Testis (tissue), 3 donors: ENCODE results near the gene PPIB. TPM values are rescaled to one million over a fixed set of nuclear protein-coding genes. Genes with fewer than 3 reads are reported as not detected.

Experiments
- DNase-seq: peaks from one replicate; pipeline ENCODE4 v3.0.0-alpha.2; 2019
- H3K27ac ChIP-seq, 2 donors: fragments of 200-600 bp; sonication (generic); one replicate each; pipeline ENCODE4 v1.5.1; 2019
- H3K27me3 ChIP-seq: fragments of 200-600 bp; sonication (generic); one replicate; pipeline ENCODE4 v1.5.1; 2019
- H3K36me3 ChIP-seq: fragments of 200-600 bp; sonication (generic); one replicate; pipeline ENCODE4 v1.5.1; 2017; ENCODE audit warnings: low read depth; ENCODE audit errors: missing control alignments
- H3K4me1 ChIP-seq: fragments of 200-600 bp; sonication (generic); one replicate; pipeline ENCODE4 v1.5.1; 2019
- H3K4me3 ChIP-seq, 2 donors: fragments of 200-600 bp; sonication (generic); one replicate each; pipeline ENCODE4 v1.5.1; 2017 to 2019
- H3K9me3 ChIP-seq: fragments of 200-600 bp; sonication (generic); one replicate; pipeline ENCODE4 v1.5.1; 2017
- CTCF ChIP-seq, 3 experiments: fragments of 450-650 bp in 2 of 3; fragments of 200-600 bp in 1 of 3; sonication (generic) in 1 of 3; IDR thresholded peaks; one replicate each; pipeline ENCODE4 v1.5.1; 2016 to 2019; ENCODE audit warnings: antibody characterized with exemption in 3 of 3, mild to moderate bottlenecking in 2 of 3, moderate library complexity in 1 of 3
- POLR2A ChIP-seq: fragments of 450-650 bp; IDR thresholded peaks from one replicate; pipeline ENCODE4 v1.6.1; 2017; ENCODE audit warnings: antibody characterized with exemption, mild to moderate bottlenecking, moderate library complexity
- WGBS, 2 donors: methylation state at CpG; one replicate each; pipeline ENCODE4 v1.1.5; 2018; 5-methylcytosine and 5-hydroxymethylcytosine counted together
- intact Hi-C: fragments of 100-400 bp; cut with DNase I; formaldehyde crosslinking; loops from one replicate; pipeline ENCODE4 v1.15.1; 2023; ENCODE audit warnings: low total_unique reads
- polyA plus RNA-seq: library from polyadenylated mRNA; stranded (reverse); fragments of 350-450 nt; fragmentation: Illumina TruSeq; extraction: RNeasy Lipid Tissue Mini Kit (QIAGEN cat#74804); gene quantifications from one replicate; pipeline ENCODE4 v1.2.3, GENCODE V29; 2014; ENCODE audit warnings: low read depth, low replicate concordance; ENCODE audit not compliant: insufficient read depth
- total RNA-seq, 2 donors: library from RNA; depleted of rRNA; stranded (reverse); fragments of >200 nt; gene quantifications; one replicate each; pipeline ENCODE4 v1.2.3, GENCODE V29; 2016

Gene PPIB
- total and polyA plus RNA-seq, 3 donors from 2014 or later, result 202 to 302 (median 288) TPM

GRCh38 chr15:64205202-64205601, 42.4 kb upstream of the PPIB start:
- TF ChIP-seq POLR2A (no peak), CTCF (IDR thresholded peaks at IDR 0.05) (no peak)
- DNase-seq, result no peak
- intact Hi-C loops, result no loop called here
- Histone ChIP-seq H3K27me3 (no peaks in the 10 kb centered on the region), H3K36me3 (no peaks in the 10 kb centered on the region), H3K27ac (no peak overlapping the region), H3K9me3 (no peaks in the 10 kb centered on the region), H3K4me1 (no peaks in the 10 kb centered on the region), H3K4me3 (no peak overlapping the region)

- H3K9me3 ChIP-seq, result no peaks in the 10 kb centered on the region
- H3K27me3 ChIP-seq, result no peaks in the 10 kb centered on the region
- WGBS, 2 donors, result 25 to 59% methylated on average over 1 of the region's 1 CpG
- H3K27ac ChIP-seq, result no peak overlapping the region
- TF ChIP-seq POLR2A (no peak), CTCF (IDR thresholded peaks at IDR 0.05) (no peak)
- intact Hi-C loops, result no loop called here
- peaks cover 6% of the 10 kb centered on the region for H3K4me1 ChIP-seq
- H3K4me3 ChIP-seq, result no peak overlapping the region
- no peak for DNase-seq
- H3K36me3 ChIP-seq, result no peaks in the 10 kb centered on the region
These were observed 34.6 kb upstream of the PPIB start for GRCh38 chr15:64197425-64197824.

GRCh38 chr15:64193971-64194370, 31.1 kb upstream of the PPIB start:
- Histone ChIP-seq H3K4me1 (peaks cover 6% of the 10 kb centered on the region), H3K27ac (no peak overlapping the region), H3K27me3 (no peaks in the 10 kb centered on the region), H3K4me3 (no peak overlapping the region), H3K9me3 (no peaks in the 10 kb centered on the region), H3K36me3 (no peaks in the 10 kb centered on the region)
- intact Hi-C loops, result no loop called here
- no peak for DNase-seq
- 87 to 92% methylated on average over 6 of the region's 6 CpGs for WGBS, 2 donors
- TF ChIP-seq CTCF (IDR thresholded peaks at IDR 0.05) (no peak), POLR2A (no peak)

- TF ChIP-seq CTCF (IDR thresholded peaks at IDR 0.05) (no peak), POLR2A (no peak)
- 93 to 94% methylated on average over 5 of the region's 5 CpGs for WGBS, 2 donors
- no peaks in the 10 kb centered on the region for H3K27me3 ChIP-seq
- no peak for DNase-seq
- intact Hi-C loops, result no loop called here
- H3K27ac ChIP-seq, result no peak overlapping the region
- H3K4me1 ChIP-seq, result peaks cover 4% of the 10 kb centered on the region
- H3K9me3 ChIP-seq, result no peaks in the 10 kb centered on the region
- H3K36me3 ChIP-seq, result no peaks in the 10 kb centered on the region
- no peak overlapping the region for H3K4me3 ChIP-seq
These were observed 29.4 kb upstream of the PPIB start for GRCh38 chr15:64191971-64192830.
